SK-N-SH (cell line): ENCODE measurements around the gene HIVEP2.

Experiments used
- ELF1 ChIP-seq: IDR thresholded peaks from 2 replicates; pipeline ENCODE4 v1.4.0; 2012
- FOSL2 ChIP-seq: IDR thresholded peaks from 2 replicates; pipeline ENCODE4 v1.4.0; 2012; ENCODE audit warnings: low read depth, mild to moderate bottlenecking, moderate library complexity, borderline replicate concordance
- POLR2AphosphoS5 ChIP-seq: IDR thresholded peaks from 2 replicates; pipeline ENCODE4 v1.6.1; 2012; ENCODE audit warnings: low read depth, low read length
- RCOR1 ChIP-seq: fragments of 150-350 bp; IDR thresholded peaks from 2 replicates; pipeline ENCODE4 v1.6.1; 2017; ENCODE audit warnings: antibody characterized with exemption, low read length
- TAF1 ChIP-seq: IDR thresholded peaks from 2 replicates; pipeline ENCODE4 v1.6.1; 2012; ENCODE audit warnings: low read depth, mild to moderate bottlenecking, low read length, moderate library complexity, borderline replicate concordance
- TF ChIP-seq, protein P1 (sequence below): fragments of 200-600 bp; sonication (generic); IDR thresholded peaks from 2 replicates; pipeline ENCODE4 v1.6.1; 2017; ENCODE audit warnings: antibody characterized with exemption, mild to moderate bottlenecking, moderate library complexity
- TF ChIP-seq, protein P2 (sequence below): IDR thresholded peaks from 2 replicates; pipeline ENCODE4 v1.6.1; 2012; ENCODE audit warnings: mild to moderate bottlenecking, low read depth, low read length, moderate library complexity

- TF ChIP-seq, protein P1, sequence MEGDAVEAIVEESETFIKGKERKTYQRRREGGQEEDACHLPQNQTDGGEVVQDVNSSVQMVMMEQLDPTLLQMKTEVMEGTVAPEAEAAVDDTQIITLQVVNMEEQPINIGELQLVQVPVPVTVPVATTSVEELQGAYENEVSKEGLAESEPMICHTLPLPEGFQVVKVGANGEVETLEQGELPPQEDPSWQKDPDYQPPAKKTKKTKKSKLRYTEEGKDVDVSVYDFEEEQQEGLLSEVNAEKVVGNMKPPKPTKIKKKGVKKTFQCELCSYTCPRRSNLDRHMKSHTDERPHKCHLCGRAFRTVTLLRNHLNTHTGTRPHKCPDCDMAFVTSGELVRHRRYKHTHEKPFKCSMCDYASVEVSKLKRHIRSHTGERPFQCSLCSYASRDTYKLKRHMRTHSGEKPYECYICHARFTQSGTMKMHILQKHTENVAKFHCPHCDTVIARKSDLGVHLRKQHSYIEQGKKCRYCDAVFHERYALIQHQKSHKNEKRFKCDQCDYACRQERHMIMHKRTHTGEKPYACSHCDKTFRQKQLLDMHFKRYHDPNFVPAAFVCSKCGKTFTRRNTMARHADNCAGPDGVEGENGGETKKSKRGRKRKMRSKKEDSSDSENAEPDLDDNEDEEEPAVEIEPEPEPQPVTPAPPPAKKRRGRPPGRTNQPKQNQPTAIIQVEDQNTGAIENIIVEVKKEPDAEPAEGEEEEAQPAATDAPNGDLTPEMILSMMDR, result no peak
- no peak for TF ChIP-seq ELF1
- TF ChIP-seq TAF1, result no peak
- TF ChIP-seq, protein P2, sequence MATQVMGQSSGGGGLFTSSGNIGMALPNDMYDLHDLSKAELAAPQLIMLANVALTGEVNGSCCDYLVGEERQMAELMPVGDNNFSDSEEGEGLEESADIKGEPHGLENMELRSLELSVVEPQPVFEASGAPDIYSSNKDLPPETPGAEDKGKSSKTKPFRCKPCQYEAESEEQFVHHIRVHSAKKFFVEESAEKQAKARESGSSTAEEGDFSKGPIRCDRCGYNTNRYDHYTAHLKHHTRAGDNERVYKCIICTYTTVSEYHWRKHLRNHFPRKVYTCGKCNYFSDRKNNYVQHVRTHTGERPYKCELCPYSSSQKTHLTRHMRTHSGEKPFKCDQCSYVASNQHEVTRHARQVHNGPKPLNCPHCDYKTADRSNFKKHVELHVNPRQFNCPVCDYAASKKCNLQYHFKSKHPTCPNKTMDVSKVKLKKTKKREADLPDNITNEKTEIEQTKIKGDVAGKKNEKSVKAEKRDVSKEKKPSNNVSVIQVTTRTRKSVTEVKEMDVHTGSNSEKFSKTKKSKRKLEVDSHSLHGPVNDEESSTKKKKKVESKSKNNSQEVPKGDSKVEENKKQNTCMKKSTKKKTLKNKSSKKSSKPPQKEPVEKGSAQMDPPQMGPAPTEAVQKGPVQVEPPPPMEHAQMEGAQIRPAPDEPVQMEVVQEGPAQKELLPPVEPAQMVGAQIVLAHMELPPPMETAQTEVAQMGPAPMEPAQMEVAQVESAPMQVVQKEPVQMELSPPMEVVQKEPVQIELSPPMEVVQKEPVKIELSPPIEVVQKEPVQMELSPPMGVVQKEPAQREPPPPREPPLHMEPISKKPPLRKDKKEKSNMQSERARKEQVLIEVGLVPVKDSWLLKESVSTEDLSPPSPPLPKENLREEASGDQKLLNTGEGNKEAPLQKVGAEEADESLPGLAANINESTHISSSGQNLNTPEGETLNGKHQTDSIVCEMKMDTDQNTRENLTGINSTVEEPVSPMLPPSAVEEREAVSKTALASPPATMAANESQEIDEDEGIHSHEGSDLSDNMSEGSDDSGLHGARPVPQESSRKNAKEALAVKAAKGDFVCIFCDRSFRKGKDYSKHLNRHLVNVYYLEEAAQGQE, result no peak
- TF ChIP-seq RCOR1, result no peak
- TF ChIP-seq POLR2AphosphoS5, result no peak
- TF ChIP-seq FOSL2, result no peak
Measured at GRCh38 chr6:142752348-142752747, 192.6 kb downstream of the HIVEP2 start.
